ENCODE data around the gene APLP2.
"Not testable (repeated sequence)": the region's sequence is repeated elsewhere in the genome, so short reads cannot be mapped to it uniquely, and the experiment has no call there.

APLP2 gene

DNA sequence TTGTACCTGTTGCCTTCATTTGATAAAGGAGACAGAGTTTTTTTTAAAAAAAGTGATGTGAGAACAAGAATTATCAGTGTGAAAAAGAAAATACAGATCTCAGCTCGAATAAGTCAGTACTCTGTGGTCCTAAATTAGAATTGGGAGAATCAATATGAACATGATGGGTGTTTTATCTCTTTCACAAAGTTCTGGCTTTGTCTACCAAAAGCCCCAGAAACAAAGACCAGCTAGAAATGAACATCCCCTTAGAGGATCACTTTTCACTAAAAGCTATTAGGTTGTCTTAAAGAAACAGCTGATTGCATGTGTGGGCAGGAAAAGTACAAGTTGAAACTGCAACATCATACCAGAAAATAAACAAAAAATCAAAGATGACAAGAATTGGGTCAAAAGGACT, 81.5 kb downstream of the APLP2 start:
- DNase-seq, result no peak

DNA sequence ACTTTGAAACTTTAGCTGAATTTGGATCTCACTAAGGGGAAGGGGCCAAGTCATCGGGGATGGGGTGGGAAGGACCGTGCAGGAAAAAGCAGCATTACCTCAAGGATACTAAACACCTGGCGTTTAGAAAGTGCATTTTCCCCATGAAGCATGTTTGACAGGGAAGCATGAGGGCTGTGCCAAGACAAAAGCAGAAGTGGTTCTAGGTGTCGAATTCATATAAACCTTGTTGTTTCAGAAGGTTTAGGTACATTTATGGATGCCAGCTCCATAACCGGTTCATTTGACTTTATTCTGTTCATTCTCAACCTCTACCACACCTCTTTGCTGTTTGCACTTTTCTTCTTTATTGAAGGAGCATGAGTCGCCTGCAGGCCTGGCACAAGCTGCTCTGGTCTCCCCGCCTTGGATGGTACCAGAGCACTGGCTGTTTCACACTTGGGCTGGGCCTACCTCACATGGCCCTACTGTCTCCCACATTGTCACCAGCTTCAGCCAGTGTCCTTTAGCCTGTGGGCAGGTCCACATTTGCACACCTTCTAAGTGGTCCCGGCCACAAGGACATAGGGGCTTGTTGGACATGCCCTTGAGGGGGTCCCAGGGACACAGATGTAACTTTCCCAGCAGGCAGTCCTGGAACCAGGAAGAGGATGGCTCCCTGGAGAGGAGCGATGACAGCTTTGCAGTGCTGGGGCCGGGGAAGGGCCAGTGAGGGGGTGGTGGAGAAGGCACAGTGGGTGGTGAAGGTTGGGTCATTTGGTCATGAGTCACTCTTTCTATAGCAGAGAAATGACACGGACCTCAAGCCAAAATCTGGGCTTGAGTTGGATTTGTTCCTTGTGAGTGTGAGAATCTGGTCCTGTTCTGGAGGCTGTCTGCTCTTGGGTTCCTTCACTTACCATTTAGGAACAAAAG, 86.7 kb downstream of the APLP2 start:
- DNase-seq, result no peak

DNA sequence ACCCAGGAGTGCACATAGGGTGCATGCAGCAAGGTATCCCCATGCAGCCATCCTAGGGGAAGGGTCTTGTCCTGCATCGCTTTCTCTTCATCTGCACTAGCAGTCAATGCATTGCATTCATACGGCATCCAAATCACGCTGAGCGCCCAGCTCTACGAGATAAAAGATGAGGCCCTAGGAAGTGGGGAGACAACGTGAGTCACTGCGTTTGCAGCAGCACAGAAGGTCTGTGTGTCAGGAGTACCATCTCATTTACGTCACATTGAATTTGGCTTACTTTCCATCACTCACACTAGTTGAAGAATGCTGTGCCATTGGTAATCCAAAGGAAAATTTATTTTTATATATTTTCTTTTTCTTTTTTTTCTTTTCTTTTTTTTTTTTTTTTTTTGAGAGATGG, 87.4 kb downstream of the APLP2 start:
- DNase-seq, result no peak

DNA sequence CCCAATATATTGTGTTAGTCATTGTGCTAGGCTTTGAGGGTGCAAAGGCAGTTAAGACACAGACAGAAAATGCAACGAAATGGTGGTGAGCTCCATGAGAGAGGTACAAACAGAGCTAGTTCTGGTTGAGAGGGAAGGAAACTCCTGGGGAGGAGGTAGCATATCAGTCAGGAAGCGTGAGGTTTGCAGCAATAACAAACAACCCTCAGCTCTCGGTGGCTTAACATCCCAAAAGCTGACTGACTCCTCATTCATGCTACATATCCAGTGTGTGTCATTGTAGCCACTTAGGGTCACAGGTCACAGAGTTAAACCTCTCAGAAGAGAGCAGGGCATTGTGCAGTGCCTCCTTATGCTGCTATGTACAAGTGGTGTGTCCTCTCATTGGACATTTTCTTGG, 88.1 kb downstream of the APLP2 start:
- no peak for DNase-seq

DNA sequence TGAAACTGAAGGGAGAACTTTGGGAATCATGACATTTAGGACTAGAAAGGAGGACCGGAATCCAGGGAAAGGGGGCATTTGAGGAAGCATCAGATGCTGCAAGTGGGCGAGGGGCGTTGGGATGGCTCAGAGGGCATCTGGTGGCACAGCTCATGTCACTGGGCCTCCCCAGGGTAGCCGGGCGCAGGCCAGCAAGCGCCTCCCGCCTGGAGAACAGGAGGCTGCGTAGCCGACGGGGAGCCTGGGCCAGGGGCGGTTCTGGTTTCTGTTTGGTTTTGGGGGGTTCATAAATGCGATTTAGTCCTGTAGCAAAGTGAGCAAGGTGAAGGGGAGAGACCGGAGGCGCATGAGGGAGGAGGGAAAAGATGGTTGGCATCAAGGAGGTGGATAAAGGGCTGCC, 89.4 kb downstream of the APLP2 start:
- no peak for DNase-seq

DNA sequence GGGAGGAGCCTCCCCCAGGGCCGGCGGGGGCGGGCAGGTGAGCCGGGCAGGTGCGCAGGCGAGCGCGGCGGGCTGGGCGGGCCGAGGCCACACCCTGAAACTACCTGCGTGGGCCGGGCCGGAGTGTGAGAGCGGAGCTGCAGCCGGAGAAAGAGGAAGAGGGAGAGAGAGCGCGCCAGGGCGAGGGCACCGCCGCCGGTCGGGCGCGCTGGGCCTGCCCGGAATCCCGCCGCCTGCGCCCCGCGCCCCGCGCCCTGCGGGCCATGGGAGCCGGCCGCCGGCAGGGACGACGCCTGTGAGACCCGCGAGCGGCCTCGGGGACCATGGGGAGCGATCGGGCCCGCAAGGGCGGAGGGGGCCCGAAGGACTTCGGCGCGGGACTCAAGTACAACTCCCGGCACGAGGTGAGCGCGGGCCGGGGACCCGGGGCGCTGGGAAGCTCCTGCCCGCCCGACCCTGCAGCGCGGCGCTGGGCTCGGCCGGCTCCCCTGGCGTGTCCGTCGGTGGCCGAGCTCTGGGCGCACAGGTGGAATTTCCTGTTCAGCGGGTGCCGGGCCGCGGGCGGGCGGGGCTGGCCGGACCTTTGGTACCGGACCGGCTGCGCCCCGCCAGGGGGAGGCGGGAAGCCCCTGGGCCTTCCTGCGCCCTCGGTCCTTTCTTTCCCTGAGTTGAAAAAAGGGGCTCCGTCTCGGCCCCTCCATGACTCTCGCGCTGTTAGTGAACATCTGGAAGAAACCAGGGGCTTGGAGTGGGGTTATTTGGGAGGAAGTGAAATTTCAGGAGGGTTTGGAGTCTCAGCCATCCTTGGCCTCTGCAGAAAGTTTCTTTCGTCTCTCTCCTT, 90.2 kb downstream of the APLP2 start, which contains the start of gene ST14:
TSS of gene ST14 (plus strand) at position 126 of the 841 bp plus-strand sequence. CDS start at position 324, 198 bp downstream.
- DNase-seq, result peak; percentile 7

DNA sequence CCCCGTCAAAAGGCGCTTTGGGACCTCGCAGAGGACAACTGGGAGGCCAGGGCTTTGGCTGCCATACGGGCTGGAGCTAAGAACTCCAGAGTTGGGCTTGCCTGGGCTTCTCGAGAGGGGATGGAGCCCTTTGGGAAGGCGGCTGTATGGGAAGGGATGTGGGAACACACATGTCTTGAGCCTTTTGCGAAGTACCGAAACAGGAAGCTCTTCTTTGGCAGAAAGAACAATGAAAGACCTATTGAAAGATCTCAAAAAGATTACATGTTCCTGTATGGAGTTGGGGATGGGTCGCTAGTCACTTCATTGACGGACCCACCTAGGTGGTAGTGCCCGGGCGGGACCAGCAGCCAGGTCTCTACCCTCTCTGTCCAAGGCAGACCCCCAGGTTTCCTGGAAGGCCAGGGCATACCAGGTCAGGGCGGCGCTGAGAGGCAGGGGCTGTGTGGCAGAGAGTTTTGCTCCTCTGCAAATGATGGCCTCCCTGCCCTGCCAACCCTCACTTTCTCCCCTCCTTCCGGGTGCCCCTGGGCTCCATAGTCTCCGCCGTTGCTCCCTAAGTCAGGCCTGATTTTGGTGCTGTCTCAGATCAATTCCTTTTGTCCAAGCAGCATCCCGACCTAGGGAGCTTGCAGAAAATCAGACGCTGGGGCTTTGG, 90.9 kb downstream of the APLP2 start:
- DNase-seq, result no peak

DNA sequence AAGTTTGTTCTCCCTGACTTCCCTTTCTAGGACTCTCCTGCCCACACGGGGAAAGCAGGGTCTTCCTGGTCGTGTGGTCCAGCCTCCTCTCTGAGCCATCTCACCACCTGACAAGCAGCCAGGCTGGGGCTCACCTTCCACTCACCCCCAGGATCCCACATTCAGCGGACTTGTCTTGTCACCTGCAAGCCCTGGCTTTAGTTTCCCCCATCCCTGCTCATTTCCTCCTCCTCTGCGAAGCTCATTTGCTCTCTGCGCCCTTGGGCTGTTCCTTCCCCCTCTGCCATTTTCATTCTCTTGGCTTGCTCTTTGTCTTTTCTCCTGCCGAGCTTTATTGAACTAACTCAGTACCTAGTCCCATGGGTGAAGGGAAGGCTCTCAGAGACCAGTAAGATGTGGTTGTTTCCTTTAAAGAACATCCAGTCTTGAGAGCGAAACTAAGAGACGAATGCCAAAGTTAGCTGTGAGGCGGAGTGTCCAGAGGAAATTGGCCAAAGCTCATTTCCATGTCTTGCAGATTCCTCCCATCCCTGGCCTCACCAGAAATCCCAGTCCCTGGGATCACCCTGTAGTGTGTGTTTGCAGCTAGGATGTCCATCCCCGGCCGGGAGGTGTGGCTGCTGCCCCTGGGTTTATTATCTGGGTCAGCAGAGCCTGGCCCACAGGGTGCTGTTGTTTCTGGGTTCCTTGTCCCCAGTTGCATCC, 91.9 kb downstream of the APLP2 start:
- no peak for DNase-seq

DNA sequence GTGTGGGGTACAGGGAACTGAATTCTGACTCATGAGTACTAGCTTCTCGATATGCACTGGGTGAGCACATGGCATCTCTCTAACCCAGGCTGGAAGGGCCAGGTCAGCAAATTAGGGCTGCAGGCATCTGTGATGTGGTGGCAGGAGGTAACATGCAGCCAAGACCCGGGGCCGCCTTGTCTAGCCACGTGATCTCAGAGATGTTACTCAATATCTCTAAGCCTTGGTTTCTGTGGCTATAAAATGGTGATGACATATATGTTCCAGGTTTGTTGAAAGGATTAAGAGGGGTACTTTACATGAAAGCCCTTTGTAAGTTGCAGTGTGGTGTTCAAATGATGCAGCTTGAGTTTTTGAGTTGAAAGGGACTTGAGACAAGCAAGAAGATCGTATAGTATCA, 93.0 kb downstream of the APLP2 start:
- DNase-seq, result no peak

DNA sequence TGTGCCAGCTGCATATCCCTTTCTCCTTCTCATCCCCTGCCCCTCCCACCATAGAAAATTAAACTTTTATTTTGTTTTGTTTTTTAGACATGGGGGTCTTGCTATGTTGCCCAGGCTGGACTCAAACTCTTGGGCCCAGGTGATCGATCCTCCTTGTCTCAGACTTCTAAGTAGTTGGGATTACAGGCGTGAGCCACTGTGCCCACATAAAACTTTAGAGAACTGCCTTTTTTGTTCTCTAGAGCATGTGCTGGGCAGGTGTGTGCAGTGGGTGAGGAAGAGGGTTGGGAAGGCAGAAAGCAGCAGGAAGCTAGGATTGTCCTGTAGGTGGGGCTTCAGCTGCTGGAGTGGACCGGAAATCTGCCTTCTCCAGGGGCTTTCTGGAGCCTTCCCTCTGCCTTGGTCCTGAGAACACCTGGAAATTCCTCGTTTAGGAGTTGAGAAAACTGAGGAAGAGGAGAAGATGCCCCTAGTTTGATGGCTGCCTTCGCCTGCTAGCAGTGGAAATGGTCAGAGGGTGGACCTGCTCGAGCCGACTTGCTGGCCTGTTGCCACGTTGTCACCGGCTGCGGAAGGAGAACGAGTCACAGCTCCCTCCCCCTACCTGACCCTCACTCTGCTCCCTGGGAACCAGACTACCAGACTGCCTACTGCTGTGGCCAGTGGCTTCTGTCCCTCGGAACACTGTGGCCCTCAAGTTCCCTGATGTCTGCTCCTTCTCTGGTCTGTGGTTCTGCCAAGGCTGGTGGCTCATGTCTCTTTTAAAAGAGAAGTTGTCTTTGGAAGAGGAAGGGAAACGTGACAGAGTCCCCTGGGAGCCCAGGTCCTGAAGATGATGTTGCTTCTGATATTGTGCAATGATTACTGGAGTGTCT, 93.9 kb downstream of the APLP2 start:
- DNase-seq, result no peak

DNA sequence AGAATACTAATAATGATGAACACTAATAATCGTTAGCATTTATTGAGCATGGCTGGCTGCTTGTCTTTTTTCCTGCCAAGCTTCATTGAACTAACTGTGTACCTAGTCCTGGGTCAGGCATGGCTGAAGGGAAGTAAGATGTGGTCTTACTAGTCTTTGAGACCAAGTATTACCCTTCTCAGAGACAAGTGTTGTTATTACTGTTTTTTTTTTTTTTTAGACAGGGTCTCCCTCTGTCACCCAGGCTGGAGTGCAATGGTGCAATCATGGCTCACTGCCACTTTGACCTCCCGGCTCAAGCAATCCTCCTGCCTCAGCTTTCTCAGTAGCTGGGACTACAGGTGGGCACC, 94.5 kb downstream of the APLP2 start:
- no peak for DNase-seq

DNA sequence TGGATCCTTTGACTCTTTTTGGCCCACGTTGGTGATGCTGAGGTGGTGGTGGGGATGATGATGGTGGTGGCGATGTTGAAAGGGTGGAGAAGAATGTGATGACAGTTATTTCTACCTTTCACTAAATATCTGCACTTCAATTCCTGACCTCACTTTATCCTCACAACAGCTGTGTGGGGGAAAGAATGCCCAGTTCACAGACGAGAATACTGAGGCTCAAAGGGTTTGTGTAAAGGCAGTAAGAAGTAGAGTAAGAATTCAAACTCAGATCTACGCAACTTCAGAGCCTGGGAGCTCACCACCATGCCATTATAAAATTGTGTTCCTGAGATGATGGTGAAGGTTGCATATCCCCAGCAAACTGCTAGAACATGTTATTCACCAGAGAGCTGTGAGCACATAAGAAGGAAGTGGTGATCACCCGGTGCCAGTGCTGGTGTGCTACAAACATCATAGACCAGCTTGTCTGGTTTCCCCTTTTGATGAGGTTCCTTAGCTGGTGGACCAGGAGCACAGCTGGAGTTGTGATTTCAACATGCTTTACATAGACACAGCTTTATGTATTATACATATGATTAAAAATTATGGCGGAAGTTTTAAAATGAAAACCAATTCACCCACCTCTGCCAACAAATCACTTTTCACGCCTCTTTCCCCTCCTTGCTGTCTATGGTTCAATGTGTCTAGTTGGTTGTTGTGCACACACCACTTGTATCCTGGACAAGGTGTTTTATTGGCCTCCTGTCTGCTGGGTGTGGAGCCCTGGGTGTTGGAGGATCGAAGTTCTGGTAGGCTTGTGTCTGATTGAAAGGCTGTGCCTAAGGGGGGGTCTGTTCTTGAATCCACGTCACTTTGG, 96.1 kb downstream of the APLP2 start:
- no peak for DNase-seq

DNA sequence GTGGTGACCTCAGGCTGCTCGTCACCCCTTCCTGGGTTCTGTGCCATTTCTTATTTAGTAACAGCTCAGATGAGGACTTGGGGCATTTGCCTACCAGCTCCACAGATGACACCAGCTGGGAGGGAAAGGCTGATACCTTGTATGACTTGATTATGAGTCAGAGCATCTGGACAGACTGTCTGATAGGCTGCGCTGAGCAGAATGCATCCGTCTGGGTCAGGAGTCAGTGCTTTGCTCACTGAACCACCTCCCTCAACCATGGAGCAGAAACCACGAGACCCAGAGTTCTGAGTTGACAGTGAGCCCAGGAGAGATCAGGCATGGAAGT, 96.7 kb downstream of the APLP2 start:
- no peak for DNase-seq

DNA sequence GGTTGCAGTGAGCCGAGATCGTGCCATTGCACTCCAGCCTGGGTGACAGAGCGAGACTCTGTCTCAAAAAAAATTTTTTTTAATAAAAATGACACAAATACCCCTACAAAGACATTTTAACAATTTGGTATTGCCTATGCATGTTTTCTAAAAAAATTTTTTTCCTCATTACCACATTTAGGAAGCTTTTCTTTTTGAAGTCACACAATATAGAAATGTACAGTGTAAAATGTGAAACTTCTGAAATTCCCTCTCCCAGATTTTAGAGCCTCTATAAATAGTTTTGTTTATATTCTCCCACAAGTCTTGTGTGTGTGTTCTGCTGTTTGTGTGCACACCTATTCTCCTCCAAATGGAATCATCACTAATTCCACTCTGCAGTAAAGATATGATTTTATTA, 97.5 kb downstream of the APLP2 start:
- no peak for DNase-seq

DNA sequence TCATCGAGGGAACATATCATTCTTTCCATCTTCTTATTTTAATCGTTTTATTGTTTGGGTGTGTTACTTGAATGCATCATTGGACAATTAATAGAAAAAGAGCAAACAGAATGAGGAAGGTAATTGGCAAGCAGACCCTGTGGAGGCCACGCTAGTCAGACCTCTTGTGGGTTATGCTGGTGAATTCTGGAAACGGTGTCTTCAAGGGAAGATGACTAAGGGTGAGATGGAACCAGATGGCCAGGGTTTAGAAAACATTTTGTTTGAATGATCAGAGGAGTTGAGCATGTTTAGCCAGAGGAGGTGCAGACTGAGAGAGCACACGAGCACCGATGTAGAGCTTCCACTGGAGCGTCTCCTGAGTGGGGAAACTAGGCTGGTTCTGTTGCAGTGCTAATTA, 98.4 kb downstream of the APLP2 start:
- DNase-seq, result no peak

DNA sequence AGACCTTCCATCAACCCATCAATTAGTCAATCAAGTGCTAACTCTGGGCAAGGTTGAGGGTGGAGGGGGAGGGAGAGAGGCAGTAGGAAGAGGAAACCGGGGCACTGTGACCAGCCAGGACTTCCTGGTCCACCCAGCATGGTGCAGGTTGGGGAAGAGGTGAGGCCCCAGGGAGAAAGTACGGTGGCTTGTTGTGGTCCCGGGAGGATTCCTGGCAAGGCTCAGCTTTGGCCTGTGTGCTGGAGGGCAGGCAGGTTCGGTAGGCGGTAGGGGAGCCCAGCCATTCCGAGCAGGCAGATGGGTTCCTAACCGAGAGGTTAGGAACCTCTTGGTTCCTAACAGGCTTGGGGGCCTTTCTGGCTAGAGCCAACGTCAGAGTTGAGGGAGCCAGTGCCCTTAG, 100.7 kb downstream of the APLP2 start:
- no peak for DNase-seq

DNA sequence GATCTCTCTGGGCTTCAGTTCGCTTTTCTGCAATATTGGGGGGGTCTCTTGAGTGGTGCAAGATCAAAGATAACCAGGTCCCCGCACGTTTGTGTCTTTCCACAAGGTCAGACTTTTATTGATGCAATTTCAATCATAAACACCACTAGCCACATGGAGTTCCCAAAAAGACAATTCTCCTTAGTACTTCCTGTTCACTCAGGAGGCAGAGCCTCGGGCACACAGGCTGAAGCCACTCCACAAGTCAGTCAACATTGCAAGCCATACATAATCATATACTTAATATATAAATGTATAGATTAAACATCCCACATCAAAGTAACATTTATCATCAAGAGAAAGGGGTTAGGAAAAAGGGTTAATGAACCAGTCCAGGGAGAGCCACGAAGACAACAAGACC, 101.8 kb downstream of the APLP2 start:
- DNase-seq, result no peak

DNA sequence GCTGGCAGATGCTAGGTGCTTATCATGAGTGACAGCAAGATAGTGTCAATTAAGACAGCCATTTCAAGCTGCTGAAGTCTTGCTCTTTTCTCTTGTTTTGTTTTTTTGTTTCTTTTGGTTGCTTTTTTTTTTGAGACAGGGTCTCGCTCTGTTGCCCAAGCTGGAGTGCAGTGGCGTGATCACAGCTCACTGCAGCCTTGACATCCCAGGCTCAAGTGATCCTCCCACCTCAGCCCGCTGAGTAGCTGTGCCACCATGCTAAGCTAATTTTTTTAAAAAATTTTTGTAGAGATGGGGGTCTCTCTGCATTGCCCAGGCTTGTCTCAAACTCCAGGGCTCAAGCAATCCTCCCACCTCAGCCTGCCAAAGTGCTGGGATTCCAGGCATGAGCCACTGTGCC, 102.3 kb downstream of the APLP2 start:
- not testable (repeated sequence) for DNase-seq

DNA sequence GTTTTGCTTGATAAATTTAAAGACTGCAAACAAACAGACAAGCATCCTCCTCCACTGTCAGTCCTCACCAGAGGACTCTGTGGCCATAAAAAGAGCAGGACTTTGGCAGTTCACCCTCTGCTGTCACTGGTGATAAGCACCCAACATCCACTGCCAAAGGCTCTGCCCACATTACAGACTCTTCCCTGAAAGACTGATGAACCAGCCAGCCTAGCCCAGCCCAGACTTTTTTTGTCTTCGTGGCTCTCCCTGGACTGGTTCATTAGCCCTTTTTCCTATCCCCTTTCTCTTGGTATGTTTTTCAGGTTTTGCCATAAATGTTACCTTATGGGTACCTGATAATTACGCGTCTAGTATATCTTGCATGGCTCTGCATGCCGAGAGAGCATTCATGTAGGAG, 104.9 kb downstream of the APLP2 start:
- DNase-seq, result no peak

DNA sequence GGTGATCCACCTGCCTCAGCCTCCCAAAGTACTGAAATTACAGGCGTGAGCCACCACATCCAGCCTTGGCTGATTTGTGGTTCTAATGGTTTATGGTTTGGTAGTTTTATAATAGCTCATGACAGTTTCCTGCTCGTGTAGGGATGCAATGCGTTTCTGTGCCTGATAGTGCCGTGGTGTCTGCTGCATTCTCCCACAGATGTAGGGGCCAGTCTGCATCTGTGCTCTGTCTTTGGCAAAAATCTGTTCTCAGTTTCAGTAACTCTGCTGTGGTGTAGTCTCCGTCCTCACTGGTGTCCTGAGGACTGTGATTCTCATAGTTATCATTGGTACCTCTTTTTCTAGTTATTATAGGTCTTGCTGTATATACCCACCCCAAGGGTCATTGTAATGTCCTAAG, 106.2 kb downstream of the APLP2 start:
- no peak for DNase-seq

DNA sequence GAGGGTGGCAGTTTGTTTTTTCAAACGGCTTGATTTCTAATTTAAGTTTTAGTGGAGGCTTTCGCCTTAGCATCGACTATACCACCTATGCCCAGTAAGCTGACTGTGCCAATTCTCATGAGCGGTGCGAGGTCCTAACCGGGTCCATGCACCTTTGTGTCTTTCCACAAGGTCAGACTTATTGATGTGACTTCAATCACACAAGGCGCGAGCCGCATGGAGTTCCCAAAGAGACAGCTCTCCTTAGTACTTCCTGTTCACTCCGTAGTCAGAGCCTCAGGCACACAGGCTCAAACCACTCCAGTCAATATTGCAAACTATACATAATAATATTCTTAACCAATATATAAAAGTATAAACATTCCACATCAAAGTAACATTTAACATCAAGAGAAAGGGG, 108.1 kb downstream of the APLP2 start:
- DNase-seq, result no peak
